PC-9 (cell line): ENCODE measurements around the gene UBXN10.

ENCODE experiments used
- EZH2 ChIP-seq: fragments of 200-600 bp; sonication (generic); IDR thresholded peaks from 2 replicates; pipeline ENCODE4 v1.8.0; 2017; ENCODE audit warnings: antibody characterized with exemption, low read depth
- TF ChIP-seq, protein P1 (sequence below): fragments of 200-600 bp; sonication (generic); conservative IDR thresholded peaks from 2 replicates; pipeline ENCODE4 v1.6.1; 2017; ENCODE audit warnings: mixed run types, antibody characterized with exemption, mild to moderate bottlenecking, moderate library complexity

DNA sequence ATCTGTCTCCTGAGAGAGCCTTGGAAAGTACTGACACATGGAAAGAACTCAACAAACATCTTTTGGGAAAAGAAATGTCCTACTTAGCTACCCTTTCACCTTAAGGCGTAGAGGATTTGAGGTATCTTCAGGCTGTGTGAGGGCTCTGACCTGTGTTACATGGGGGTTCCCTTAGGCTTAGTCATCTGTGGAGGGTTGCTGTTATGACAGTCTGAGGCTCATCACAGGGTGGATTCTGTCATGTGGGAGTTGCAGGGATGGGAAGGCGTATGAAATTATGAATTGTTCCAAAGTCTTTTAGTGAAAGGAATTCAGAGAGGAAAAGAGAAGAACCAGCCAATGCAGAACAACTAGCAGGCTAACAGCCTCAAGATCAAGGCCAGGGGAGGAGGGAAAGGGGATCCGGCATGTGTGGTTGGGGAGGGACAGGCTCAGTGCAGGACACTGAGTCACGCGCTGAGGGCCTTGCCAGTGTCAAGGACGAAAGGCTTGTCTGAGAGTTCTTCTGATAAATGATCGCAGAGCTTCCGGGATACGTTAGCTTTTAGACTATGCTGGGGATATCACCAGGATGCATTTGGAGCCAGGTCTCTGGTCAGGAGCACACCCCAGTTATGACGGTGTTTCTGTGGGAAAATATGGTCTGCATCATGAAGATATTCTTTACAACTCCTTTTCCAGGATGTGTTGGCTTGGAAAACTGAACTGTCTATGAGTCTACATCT lies 25.0 kb downstream of the UBXN10 start:
- TF ChIP-seq, protein P1, sequence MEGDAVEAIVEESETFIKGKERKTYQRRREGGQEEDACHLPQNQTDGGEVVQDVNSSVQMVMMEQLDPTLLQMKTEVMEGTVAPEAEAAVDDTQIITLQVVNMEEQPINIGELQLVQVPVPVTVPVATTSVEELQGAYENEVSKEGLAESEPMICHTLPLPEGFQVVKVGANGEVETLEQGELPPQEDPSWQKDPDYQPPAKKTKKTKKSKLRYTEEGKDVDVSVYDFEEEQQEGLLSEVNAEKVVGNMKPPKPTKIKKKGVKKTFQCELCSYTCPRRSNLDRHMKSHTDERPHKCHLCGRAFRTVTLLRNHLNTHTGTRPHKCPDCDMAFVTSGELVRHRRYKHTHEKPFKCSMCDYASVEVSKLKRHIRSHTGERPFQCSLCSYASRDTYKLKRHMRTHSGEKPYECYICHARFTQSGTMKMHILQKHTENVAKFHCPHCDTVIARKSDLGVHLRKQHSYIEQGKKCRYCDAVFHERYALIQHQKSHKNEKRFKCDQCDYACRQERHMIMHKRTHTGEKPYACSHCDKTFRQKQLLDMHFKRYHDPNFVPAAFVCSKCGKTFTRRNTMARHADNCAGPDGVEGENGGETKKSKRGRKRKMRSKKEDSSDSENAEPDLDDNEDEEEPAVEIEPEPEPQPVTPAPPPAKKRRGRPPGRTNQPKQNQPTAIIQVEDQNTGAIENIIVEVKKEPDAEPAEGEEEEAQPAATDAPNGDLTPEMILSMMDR: no peak
- TF ChIP-seq EZH2: no peak
